PFSK-1 (cell line): Measurements from ENCODE around the gene MIDN. TPM values are rescaled to one million over a fixed set of nuclear protein-coding genes. Genes with fewer than 3 reads are reported as not detected.

Experiments used
- FOXP2 ChIP-seq: optimal IDR thresholded peaks from 2 replicates; pipeline ENCODE3; 2011; ENCODE audit warnings: borderline replicate concordance, control low read depth, inconsistent platforms; ENCODE audit not compliant: insufficient read depth; ENCODE audit errors: extremely low read length, extremely low read depth
- POLR2AphosphoS5 ChIP-seq: IDR thresholded peaks from 2 replicates; pipeline ENCODE4 v1.6.1; 2012; ENCODE audit warnings: low read depth, mild to moderate bottlenecking, control low read depth, low read length, moderate library complexity
- SIN3A ChIP-seq: IDR thresholded peaks from 2 replicates; pipeline ENCODE4 v1.6.1; 2012; ENCODE audit warnings: mild to moderate bottlenecking, low read length, moderate library complexity, borderline replicate concordance; ENCODE audit not compliant: insufficient read depth
- TAF1 ChIP-seq: IDR thresholded peaks from 2 replicates; pipeline ENCODE4 v1.6.1; 2012; ENCODE audit warnings: low read length, control low read depth, borderline replicate concordance; ENCODE audit not compliant: insufficient read depth
- polyA plus RNA-seq: library from polyadenylated mRNA; unstranded; fragments of >200 nt; gene quantifications from one replicate; pipeline ENCODE4 v1.2.1, GENCODE V29; 2012; ENCODE audit warnings: low read depth, missing spikeins; ENCODE audit not compliant: insufficient read length
- TF ChIP-seq, protein P1 (sequence below), 2 experiments: IDR thresholded peaks; 2 replicates each; pipeline versions ENCODE4 v1.6.1 to v1.8.0; 2011 to 2012; ENCODE audit warnings: low read depth in 2 of 2, low read length in 2 of 2, control low read depth in 1 of 2, inconsistent platforms in 1 of 2, mild to moderate bottlenecking in 1 of 2, moderate library complexity in 1 of 2; ENCODE audit not compliant: insufficient read depth in 1 of 2

MIDN gene
- 102 TPM for polyA plus RNA-seq

DNA sequence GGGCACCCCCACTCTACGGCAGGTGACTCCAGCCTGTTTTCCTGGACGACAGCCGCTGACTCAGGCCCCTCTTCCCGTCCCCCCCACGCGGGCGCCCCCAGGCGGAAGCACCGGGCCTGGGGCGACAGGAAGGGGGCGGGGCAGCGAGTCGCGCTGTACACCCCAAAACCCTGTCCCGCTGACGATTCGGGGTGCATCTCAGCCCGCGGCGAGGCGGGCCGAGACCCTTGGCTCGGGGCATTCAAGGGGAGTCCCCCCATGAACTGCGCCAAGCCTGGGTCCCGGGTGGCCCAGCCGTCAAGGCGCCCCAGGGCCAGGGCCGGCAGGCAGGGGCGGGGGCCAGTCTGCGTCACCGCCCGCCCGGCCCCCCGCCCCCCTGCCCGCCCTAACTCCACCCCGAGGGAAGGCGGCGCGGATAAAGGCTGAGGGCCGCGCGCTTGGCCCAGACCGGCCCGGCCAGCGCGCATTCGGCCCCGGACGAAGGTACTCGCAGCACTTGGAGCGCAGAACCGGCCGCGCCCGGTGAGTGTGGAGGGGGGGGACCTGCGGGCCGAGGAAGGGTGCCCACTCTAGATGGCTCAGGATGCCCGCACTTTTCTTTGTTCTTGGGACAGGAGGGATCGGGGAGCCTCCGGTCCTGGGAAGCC is at the start of gene MIDN:
TSS of gene MIDN (plus strand) at position 445 of the 647 bp plus-strand sequence. CDS start 1,714 bp downstream, outside the sequence.
- TF ChIP-seq TAF1 (0 out of 2 replicates have a peak, but pooled peaks have one; percentile 42), POLR2AphosphoS5 (peak; percentile 99), FOXP2 (peak; percentile 23)
- TF ChIP-seq, protein P1, sequence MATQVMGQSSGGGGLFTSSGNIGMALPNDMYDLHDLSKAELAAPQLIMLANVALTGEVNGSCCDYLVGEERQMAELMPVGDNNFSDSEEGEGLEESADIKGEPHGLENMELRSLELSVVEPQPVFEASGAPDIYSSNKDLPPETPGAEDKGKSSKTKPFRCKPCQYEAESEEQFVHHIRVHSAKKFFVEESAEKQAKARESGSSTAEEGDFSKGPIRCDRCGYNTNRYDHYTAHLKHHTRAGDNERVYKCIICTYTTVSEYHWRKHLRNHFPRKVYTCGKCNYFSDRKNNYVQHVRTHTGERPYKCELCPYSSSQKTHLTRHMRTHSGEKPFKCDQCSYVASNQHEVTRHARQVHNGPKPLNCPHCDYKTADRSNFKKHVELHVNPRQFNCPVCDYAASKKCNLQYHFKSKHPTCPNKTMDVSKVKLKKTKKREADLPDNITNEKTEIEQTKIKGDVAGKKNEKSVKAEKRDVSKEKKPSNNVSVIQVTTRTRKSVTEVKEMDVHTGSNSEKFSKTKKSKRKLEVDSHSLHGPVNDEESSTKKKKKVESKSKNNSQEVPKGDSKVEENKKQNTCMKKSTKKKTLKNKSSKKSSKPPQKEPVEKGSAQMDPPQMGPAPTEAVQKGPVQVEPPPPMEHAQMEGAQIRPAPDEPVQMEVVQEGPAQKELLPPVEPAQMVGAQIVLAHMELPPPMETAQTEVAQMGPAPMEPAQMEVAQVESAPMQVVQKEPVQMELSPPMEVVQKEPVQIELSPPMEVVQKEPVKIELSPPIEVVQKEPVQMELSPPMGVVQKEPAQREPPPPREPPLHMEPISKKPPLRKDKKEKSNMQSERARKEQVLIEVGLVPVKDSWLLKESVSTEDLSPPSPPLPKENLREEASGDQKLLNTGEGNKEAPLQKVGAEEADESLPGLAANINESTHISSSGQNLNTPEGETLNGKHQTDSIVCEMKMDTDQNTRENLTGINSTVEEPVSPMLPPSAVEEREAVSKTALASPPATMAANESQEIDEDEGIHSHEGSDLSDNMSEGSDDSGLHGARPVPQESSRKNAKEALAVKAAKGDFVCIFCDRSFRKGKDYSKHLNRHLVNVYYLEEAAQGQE (IDR thresholded peaks at IDR 0.05; ENCODE audit: insufficient read depth in 1 of 2, low read depth in 2 of 2, low read length in 2 of 2), result no peak

DNA sequence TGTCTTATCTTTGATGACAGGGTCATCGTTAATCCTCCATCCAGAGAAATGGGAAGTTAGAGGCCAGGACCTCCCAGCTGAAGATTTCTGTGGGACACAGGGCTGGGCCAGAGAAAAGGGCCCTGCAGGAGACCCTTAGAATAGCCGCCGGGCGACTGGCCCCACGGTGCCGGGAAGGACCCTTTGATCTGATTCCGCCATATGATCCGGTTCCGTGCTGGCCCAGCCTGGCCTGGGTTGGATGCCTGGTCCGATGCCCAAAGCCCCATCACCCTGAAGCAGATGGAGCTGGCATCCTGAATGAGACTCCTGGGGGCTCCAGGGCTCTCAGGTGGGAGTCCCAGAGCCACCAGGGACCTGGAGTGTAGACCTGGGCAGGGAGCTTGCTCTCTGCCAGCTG is 48.9 kb upstream of the MIDN start:
- TF ChIP-seq POLR2AphosphoS5, result no peak
- no peak for TF ChIP-seq TAF1
- TF ChIP-seq, protein P1 (IDR thresholded peaks at IDR 0.05; ENCODE audit: insufficient read depth in 1 of 2, low read depth in 2 of 2, low read length in 2 of 2), result no peak
- TF ChIP-seq SIN3A, result no peak

DNA sequence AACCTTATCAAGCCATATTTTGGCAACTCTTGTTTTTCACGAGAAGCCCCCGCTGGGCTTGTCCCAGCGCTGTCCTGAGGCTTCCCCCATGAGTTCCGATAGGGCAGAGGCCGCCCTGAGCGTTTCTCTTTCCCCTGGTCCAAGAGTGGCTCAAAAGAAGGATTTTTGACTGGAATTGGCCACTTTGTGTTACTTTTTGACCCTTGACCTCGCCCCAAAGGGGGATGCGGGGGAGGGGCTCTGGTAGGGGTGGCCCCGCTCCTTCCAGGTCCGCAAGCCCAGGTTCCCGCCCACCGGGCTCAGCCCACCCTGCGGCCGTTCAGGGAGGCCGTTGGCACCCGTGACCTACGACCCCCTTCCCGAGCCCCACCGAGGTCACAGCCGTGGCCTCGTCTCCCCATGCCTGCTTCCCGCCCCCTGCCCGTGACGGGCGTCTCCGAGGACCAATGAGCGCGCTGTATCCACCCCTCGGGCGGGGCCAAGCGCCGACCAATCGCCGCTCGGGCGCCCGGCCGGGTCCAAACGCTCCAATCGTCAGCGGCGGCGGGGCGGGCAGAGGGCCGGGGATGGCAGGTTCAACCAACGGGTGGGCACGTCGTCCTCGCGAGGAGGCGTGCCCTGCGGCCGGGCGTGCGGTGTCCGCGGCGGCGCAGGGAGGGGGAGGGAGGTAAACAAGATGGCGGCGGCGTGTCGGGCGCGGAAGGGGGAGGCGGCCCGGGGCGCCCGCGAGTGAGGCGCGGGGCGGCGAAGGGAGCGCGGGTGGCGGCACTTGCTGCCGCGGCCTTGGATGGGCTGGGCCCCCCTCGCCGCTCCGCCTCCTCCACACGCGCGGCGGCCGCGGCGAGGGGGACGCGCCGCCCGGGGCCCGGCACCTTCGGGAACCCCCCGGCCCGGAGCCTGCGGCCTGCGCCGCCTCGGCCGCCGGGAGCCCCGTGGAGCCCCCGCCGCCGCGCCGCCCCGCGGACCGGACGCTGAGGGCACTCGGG is 43.0 kb upstream of the MIDN start, which contains the start of gene STK11:
TSS of gene STK11 (plus strand) at position 665 of the 986 bp plus-strand sequence. CDS start 1,136 bp downstream, outside the sequence.
- TF ChIP-seq FOXP2 (peak; percentile 100), POLR2AphosphoS5 (no peak; the same call in 1 of the 2 replicates), SIN3A (0 out of 2 replicates have a peak, but pooled peaks have one; percentile 19), TAF1 (peak; percentile 90)
- TF ChIP-seq, protein P1 (IDR thresholded peaks at IDR 0.05; ENCODE audit: insufficient read depth in 1 of 2, low read depth in 2 of 2, low read length in 2 of 2), result no peak

DNA sequence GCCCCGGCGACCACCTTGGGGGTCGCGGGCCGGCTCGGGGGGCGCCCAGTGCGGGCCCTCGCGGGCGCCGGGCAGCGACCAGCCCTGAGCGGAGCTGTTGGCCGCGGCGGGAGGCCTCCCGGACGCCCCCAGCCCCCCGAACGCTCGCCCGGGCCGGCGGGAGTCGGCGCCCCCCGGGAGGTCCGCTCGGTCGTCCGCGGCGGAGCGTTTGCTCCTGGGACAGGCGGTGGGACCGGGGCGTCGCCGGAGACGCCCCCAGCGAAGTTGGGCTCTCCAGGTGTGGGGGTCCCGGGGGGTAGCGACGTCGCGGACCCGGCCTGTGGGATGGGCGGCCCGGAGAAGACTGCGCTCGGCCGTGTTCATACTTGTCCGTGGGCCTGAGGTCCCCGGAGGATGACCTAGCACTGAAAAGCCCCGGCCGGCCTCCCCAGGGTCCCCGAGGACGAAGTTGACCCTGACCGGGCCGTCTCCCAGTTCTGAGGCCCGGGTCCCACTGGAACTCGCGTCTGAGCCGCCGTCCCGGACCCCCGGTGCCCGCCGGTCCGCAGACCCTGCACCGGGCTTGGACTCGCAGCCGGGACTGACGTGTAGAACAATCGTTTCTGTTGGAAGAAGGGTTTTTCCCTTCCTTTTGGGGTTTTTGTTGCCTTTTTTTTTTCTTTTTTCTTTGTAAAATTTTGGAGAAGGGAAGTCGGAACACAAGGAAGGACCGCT is 42.1 kb upstream of the MIDN start:
- TF ChIP-seq TAF1, result no peak
- no peak for TF ChIP-seq SIN3A
- TF ChIP-seq POLR2AphosphoS5, result no peak
- TF ChIP-seq, protein P1 (IDR thresholded peaks at IDR 0.05; ENCODE audit: insufficient read depth in 1 of 2, low read depth in 2 of 2, low read length in 2 of 2), result no peak
- no peak for TF ChIP-seq FOXP2
